ENCODE results near the gene C3orf70.
A peak's percentile ranks its signal among the peaks of the same experiment; 100 is the strongest.

C3orf70 gene

GRCh38 chr3:185151101-185151963 lies 1.5 kb downstream of the C3orf70 start:
- peaks cover 66% of the 10 kb centered on the region for H3K27me3 ChIP-seq (ENCODE audit: control insufficient read depth, insufficient read depth, low read length)
- H3K36me3 ChIP-seq (ENCODE audit: control insufficient read depth, insufficient read depth, low read length) = no peaks in the 10 kb centered on the region
- H3K4me1 ChIP-seq (ENCODE audit: control insufficient read depth, insufficient read depth, low read length) = peaks cover 15% of the 10 kb centered on the region
- H3K9ac ChIP-seq (ENCODE audit: low read length) = no peak overlapping the region
- H3K4me3 ChIP-seq (ENCODE audit: low read depth, low read length) = peak overlapping the region; percentile 80
- no peak overlapping the region for H3K27ac ChIP-seq (ENCODE audit: low read depth, low read length)
- no peaks in the 10 kb centered on the region for H3K9me3 ChIP-seq (ENCODE audit: control insufficient read depth, insufficient read depth, low read depth, low read length)

- H3K27ac ChIP-seq (ENCODE audit: low read depth, low read length) = no peak overlapping the region
- no peaks in the 10 kb centered on the region for H3K36me3 ChIP-seq (ENCODE audit: control insufficient read depth, insufficient read depth, low read length)
- peaks cover 66% of the 10 kb centered on the region for H3K27me3 ChIP-seq (ENCODE audit: control insufficient read depth, insufficient read depth, low read length)
- no peak overlapping the region for H3K9ac ChIP-seq (ENCODE audit: low read length)
- no peak overlapping the region for H3K4me3 ChIP-seq (ENCODE audit: low read depth, low read length)
- H3K4me1 ChIP-seq (ENCODE audit: control insufficient read depth, insufficient read depth, low read length) = peaks cover 15% of the 10 kb centered on the region
- no peaks in the 10 kb centered on the region for H3K9me3 ChIP-seq (ENCODE audit: control insufficient read depth, insufficient read depth, low read depth, low read length)
Measured at GRCh38 chr3:185150561-185150960, 2.3 kb downstream of the C3orf70 start.

- Histone ChIP-seq H3K4me3 (ENCODE audit: low read depth, low read length) (no peak overlapping the region), H3K36me3 (ENCODE audit: control insufficient read depth, insufficient read depth, low read length) (no peaks in the 10 kb centered on the region), H3K9ac (ENCODE audit: low read length) (no peak overlapping the region), H3K9me3 (ENCODE audit: control insufficient read depth, insufficient read depth, low read depth, low read length) (no peaks in the 10 kb centered on the region), H3K4me1 (ENCODE audit: control insufficient read depth, insufficient read depth, low read length) (peaks cover 15% of the 10 kb centered on the region), H3K27ac (ENCODE audit: low read depth, low read length) (no peak overlapping the region), H3K27me3 (ENCODE audit: control insufficient read depth, insufficient read depth, low read length) (peaks cover 65% of the 10 kb centered on the region)
Measured at GRCh38 chr3:185149591-185149990, 3.3 kb downstream of the C3orf70 start.

- no peak overlapping the region for H3K4me3 ChIP-seq (ENCODE audit: low read depth, low read length)
- H3K9ac ChIP-seq (ENCODE audit: low read length) = no peak overlapping the region
- peaks cover 10% of the 10 kb centered on the region for H3K4me1 ChIP-seq (ENCODE audit: control insufficient read depth, insufficient read depth, low read length)
- H3K9me3 ChIP-seq (ENCODE audit: control insufficient read depth, insufficient read depth, low read depth, low read length) = no peaks in the 10 kb centered on the region
- H3K36me3 ChIP-seq (ENCODE audit: control insufficient read depth, insufficient read depth, low read length) = no peaks in the 10 kb centered on the region
- peaks cover 26% of the 10 kb centered on the region for H3K27me3 ChIP-seq (ENCODE audit: control insufficient read depth, insufficient read depth, low read length)
- H3K27ac ChIP-seq (ENCODE audit: low read depth, low read length) = no peak overlapping the region
Measured at GRCh38 chr3:185145511-185145910, 7.3 kb downstream of the C3orf70 start.

- no peak overlapping the region for H3K9ac ChIP-seq (ENCODE audit: low read length)
- no peak overlapping the region for H3K4me3 ChIP-seq (ENCODE audit: low read depth, low read length)
- H3K36me3 ChIP-seq (ENCODE audit: control insufficient read depth, insufficient read depth, low read length) = no peaks in the 10 kb centered on the region
- peaks cover 10% of the 10 kb centered on the region for H3K4me1 ChIP-seq (ENCODE audit: control insufficient read depth, insufficient read depth, low read length)
- no peaks in the 10 kb centered on the region for H3K9me3 ChIP-seq (ENCODE audit: control insufficient read depth, insufficient read depth, low read depth, low read length)
- peaks cover 19% of the 10 kb centered on the region for H3K27me3 ChIP-seq (ENCODE audit: control insufficient read depth, insufficient read depth, low read length)
- H3K27ac ChIP-seq (ENCODE audit: low read depth, low read length) = no peak overlapping the region
Measured at GRCh38 chr3:185144784-185145183, 8.1 kb downstream of the C3orf70 start.

GRCh38 chr3:185137821-185138220 lies 15.0 kb downstream of the C3orf70 start:
- Histone ChIP-seq H3K9me3 (ENCODE audit: control insufficient read depth, insufficient read depth, low read depth, low read length) (no peaks in the 10 kb centered on the region), H3K36me3 (ENCODE audit: control insufficient read depth, insufficient read depth, low read length) (no peaks in the 10 kb centered on the region), H3K4me3 (ENCODE audit: low read depth, low read length) (no peak overlapping the region), H3K9ac (ENCODE audit: low read length) (no peak overlapping the region), H3K27ac (ENCODE audit: low read depth, low read length) (no peak overlapping the region), H3K27me3 (ENCODE audit: control insufficient read depth, insufficient read depth, low read length) (no peaks in the 10 kb centered on the region), H3K4me1 (ENCODE audit: control insufficient read depth, insufficient read depth, low read length) (no peaks in the 10 kb centered on the region)

GRCh38 chr3:185134509-185134908 lies 18.4 kb downstream of the C3orf70 start:
- H3K36me3 ChIP-seq (ENCODE audit: control insufficient read depth, insufficient read depth, low read length) = no peaks in the 10 kb centered on the region
- no peaks in the 10 kb centered on the region for H3K27me3 ChIP-seq (ENCODE audit: control insufficient read depth, insufficient read depth, low read length)
- H3K27ac ChIP-seq (ENCODE audit: low read depth, low read length) = no peak overlapping the region
- H3K4me1 ChIP-seq (ENCODE audit: control insufficient read depth, insufficient read depth, low read length) = no peaks in the 10 kb centered on the region
- H3K4me3 ChIP-seq (ENCODE audit: low read depth, low read length) = no peak overlapping the region
- H3K9me3 ChIP-seq (ENCODE audit: control insufficient read depth, insufficient read depth, low read depth, low read length) = no peaks in the 10 kb centered on the region
- H3K9ac ChIP-seq (ENCODE audit: low read length) = no peak overlapping the region

GRCh38 chr3:185131602-185132256 lies 21.1 kb downstream of the C3orf70 start:
- no peaks in the 10 kb centered on the region for H3K27me3 ChIP-seq (ENCODE audit: control insufficient read depth, insufficient read depth, low read length)
- H3K9ac ChIP-seq (ENCODE audit: low read length) = no peak overlapping the region
- no peak overlapping the region for H3K27ac ChIP-seq (ENCODE audit: low read depth, low read length)
- no peaks in the 10 kb centered on the region for H3K36me3 ChIP-seq (ENCODE audit: control insufficient read depth, insufficient read depth, low read length)
- no peaks in the 10 kb centered on the region for H3K9me3 ChIP-seq (ENCODE audit: control insufficient read depth, insufficient read depth, low read depth, low read length)
- no peaks in the 10 kb centered on the region for H3K4me1 ChIP-seq (ENCODE audit: control insufficient read depth, insufficient read depth, low read length)
- no peak overlapping the region for H3K4me3 ChIP-seq (ENCODE audit: low read depth, low read length)

- H3K9ac ChIP-seq (ENCODE audit: low read length) = no peak overlapping the region
- H3K27ac ChIP-seq (ENCODE audit: low read depth, low read length) = no peak overlapping the region
- no peaks in the 10 kb centered on the region for H3K27me3 ChIP-seq (ENCODE audit: control insufficient read depth, insufficient read depth, low read length)
- no peak overlapping the region for H3K4me3 ChIP-seq (ENCODE audit: low read depth, low read length)
- H3K4me1 ChIP-seq (ENCODE audit: control insufficient read depth, insufficient read depth, low read length) = no peaks in the 10 kb centered on the region
- H3K9me3 ChIP-seq (ENCODE audit: control insufficient read depth, insufficient read depth, low read depth, low read length) = no peaks in the 10 kb centered on the region
- H3K36me3 ChIP-seq (ENCODE audit: control insufficient read depth, insufficient read depth, low read length) = no peaks in the 10 kb centered on the region
Measured at GRCh38 chr3:185129083-185129482, 23.8 kb downstream of the C3orf70 start.

GRCh38 chr3:185126201-185126600 lies 26.7 kb downstream of the C3orf70 start:
- H3K9ac ChIP-seq (ENCODE audit: low read length) = no peak overlapping the region
- H3K27ac ChIP-seq (ENCODE audit: low read depth, low read length) = no peak overlapping the region
- H3K4me1 ChIP-seq (ENCODE audit: control insufficient read depth, insufficient read depth, low read length) = no peaks in the 10 kb centered on the region
- H3K9me3 ChIP-seq (ENCODE audit: control insufficient read depth, insufficient read depth, low read depth, low read length) = no peaks in the 10 kb centered on the region
- no peaks in the 10 kb centered on the region for H3K27me3 ChIP-seq (ENCODE audit: control insufficient read depth, insufficient read depth, low read length)
- H3K36me3 ChIP-seq (ENCODE audit: control insufficient read depth, insufficient read depth, low read length) = no peaks in the 10 kb centered on the region
- H3K4me3 ChIP-seq (ENCODE audit: low read depth, low read length) = no peak overlapping the region

GRCh38 chr3:185120126-185120525 lies 32.7 kb downstream of the C3orf70 start:
- no peak overlapping the region for H3K27ac ChIP-seq (ENCODE audit: low read depth, low read length)
- no peak overlapping the region for H3K9ac ChIP-seq (ENCODE audit: low read length)
- H3K9me3 ChIP-seq (ENCODE audit: control insufficient read depth, insufficient read depth, low read depth, low read length) = no peaks in the 10 kb centered on the region
- no peak overlapping the region for H3K4me3 ChIP-seq (ENCODE audit: low read depth, low read length)
- no peaks in the 10 kb centered on the region; the same call in 1 of the 2 replicates for H3K27me3 ChIP-seq (ENCODE audit: control insufficient read depth, insufficient read depth, low read length)
- no peaks in the 10 kb centered on the region for H3K4me1 ChIP-seq (ENCODE audit: control insufficient read depth, insufficient read depth, low read length)
- H3K36me3 ChIP-seq (ENCODE audit: control insufficient read depth, insufficient read depth, low read length) = no peaks in the 10 kb centered on the region
